GM21367 (cell line): Measurements from ENCODE around the gene TRAF3.

ENCODE experiments used
- ATAC-seq: cut with Tn5 transposase; IDR thresholded peaks from one replicate; pipeline ENCODE4 v1.9.1; 2021; ENCODE audit not compliant: unreplicated experiment

TRAF3 gene, protein sequence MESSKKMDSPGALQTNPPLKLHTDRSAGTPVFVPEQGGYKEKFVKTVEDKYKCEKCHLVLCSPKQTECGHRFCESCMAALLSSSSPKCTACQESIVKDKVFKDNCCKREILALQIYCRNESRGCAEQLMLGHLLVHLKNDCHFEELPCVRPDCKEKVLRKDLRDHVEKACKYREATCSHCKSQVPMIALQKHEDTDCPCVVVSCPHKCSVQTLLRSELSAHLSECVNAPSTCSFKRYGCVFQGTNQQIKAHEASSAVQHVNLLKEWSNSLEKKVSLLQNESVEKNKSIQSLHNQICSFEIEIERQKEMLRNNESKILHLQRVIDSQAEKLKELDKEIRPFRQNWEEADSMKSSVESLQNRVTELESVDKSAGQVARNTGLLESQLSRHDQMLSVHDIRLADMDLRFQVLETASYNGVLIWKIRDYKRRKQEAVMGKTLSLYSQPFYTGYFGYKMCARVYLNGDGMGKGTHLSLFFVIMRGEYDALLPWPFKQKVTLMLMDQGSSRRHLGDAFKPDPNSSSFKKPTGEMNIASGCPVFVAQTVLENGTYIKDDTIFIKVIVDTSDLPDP

GRCh38 chr14:102776761-102777710 is at the start of gene TRAF3:
TSS of gene TRAF3 (plus strand) at chr14:102777449. CDS start at chr14:102870202, 92,753 bp downstream.
- peak; percentile 37 for ATAC-seq

DNA sequence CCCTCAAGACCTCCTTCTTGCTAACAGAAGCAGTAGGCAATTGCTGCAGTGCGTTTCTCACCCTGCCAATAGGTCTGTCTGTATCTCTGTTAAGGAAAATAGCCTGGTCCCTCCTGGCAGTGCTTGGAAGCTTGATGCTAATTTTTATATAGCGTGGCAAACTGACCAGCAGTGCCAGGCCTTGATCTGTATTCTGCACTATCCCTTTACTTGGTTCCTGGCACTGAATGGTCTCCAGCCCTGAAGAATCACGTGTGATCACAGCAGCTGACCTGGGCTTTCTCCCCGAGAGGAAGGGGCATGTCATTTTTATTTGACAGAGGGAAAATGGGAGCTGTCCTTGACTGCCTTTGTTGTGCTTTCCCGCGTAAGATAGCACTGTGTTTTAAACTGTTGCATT is 48.7 kb upstream of the TRAF3 start:
- ATAC-seq: no peak

DNA sequence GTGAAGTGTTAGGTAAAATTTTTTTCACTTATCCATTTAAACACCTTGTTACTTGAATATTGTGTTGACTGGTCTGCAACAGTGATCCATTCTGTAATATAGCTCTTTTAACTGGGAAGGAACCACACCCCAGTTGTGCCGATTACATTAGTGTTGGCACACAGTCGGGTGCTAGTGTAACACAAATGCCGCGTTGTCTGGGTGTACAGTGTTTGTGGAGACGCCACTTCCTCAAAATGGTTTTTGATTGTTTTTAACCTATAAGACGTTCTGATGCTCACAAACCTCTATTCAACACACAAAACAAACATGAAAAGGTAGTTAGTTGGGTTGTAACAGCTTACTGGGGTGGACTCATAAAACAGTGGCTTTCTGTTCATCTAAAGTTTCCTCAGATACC is 48.0 kb upstream of the TRAF3 start:
- ATAC-seq: no peak

GRCh38 chr14:102729825-102730224 is 47.4 kb upstream of the TRAF3 start:
- ATAC-seq: no peak

GRCh38 chr14:102731101-102731870 is 46.0 kb upstream of the TRAF3 start:
- no peak for ATAC-seq

- no peak for ATAC-seq
These were observed 45.1 kb upstream of the TRAF3 start for GRCh38 chr14:102731871-102732800.

DNA sequence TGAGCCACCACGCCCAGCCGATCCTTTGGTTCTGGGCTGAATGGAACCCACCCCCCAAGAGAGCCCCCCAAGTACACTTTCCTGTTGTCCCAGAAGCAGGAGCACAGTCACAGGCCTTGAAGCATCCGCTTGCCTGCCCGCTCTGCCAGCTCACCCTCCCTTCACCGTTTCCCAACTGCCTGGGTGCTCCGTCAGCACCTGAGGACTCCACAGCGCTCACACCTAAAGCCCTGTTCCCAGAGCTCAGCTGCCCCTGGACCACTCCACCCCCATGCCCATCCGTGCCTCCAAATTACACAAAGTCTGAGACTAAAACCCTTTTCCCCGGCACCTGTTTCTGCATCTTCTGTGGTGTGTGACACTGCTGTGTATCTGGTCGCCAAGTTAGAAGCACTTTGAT is 44.3 kb upstream of the TRAF3 start:
- ATAC-seq: no peak

DNA sequence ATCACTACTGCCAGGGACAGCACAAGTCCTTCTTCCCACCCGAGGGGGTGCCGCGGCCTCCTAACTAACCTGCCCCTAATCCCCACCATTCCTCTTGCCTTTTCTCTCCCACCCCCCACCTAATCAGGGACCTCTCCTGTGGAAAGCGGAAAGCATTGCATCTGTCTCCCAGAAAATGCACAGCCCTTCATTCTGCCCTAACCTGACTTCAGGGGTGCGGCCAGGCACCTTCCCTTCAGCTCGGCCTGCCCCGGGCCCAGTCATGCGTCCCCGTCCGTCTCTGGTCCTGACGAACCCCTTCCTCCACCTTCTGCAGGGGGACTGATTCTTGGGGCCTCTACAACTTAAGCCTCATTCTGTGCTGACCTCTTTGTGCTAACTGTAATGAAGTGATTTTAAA is 43.9 kb upstream of the TRAF3 start:
- no peak for ATAC-seq

GRCh38 chr14:102734436-102734835 is 42.8 kb upstream of the TRAF3 start:
- no peak for ATAC-seq

- ATAC-seq: no peak
These were observed 40.3 kb upstream of the TRAF3 start for GRCh38 chr14:102736956-102737355.

DNA sequence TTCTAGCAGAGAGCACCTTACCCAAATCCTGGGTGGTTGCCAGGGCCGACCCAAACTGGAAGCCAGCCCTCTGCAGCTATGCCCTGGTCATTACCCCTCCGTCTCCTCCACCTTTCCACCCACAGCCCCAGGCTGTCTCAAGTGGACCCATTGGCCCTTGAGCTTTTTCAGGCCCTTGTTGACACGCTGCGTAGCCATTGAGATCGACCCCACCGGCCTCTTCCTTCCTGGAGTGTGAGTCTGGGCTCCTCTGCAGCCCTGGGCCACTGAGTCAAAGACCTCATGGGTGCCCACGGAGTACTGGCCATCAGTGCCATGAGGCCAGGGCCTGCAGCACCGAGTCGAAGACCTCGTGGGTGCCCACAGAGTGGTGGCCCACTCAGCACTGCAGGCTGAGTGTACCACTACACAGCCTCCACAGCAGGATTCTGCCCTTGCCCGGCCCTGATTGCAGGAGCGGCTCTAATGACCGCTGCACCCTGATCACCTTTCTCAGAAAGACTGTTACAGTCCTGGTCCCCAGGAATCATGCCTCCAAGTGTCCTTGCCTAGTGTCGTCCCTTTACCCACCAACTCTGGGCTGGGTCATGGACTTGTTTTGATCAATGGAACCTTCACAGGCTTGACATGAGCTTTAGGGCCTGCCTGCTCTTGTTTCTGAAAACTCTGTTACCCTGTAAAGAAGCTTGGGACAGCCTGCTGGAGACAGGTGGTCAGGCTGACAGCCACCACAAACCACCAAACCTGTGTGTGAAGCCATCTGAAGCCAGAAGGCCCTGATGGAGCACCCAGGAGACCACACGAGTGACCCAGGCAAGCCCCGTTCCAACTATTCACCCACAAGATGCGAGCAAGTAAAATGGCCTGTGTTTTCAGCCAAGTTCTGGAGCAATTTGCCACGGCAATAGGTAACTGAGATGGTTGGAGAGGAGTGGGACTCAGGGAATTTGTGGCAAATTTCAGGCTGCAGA is 39.6 kb upstream of the TRAF3 start:
- ATAC-seq: no peak

GRCh38 chr14:102738373-102739189 is 38.7 kb upstream of the TRAF3 start:
- ATAC-seq: no peak

DNA sequence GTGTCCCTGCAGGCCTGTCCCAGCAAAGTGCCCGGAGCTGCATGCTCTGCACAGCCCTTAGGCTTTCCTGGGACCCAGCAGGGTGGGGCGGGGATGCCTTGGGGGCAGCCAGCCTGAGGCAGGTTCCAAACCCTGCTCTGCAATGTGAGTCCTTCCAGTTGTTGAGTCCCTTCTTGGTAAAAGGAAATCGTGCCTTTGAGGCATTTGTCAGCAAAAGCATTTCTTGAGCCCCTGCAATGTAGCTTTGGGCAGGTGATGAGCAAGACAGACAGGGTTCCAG is 38.1 kb upstream of the TRAF3 start:
- no peak for ATAC-seq

- ATAC-seq: no peak
These were observed 30.4 kb upstream of the TRAF3 start for GRCh38 chr14:102746634-102747438.

GRCh38 chr14:102748806-102749205 is 28.4 kb upstream of the TRAF3 start:
- ATAC-seq: no peak

- ATAC-seq: no peak
These were observed 27.6 kb upstream of the TRAF3 start for GRCh38 chr14:102749393-102750305.
